Right lobe of liver (tissue), 6 donors: ENCODE measurements around the gene FBXW5. TPM values are rescaled to one million over a fixed set of nuclear protein-coding genes. Genes with fewer than 3 reads are reported as not detected.
A peak's percentile ranks its signal among the peaks of the same experiment; 100 is the strongest.

Experiments used
- ATAC-seq, 4 donors: fragments of 200-7000 bp; cut with Tn5 transposase; one replicate each; pipeline ENCODE4 v1.9.1; 2020; ENCODE audit warnings: mild to moderate bottlenecking in 4 of 4, moderate library complexity in 4 of 4
- DNase-seq, 3 donors: peaks; one replicate each; pipeline ENCODE4 v3.0.0-alpha.2; 2020
- H3K27ac ChIP-seq, 3 donors: fragments of 200-600 bp; one replicate each; pipeline ENCODE4 v1.8.0; 2022
- H3K27me3 ChIP-seq, 2 donors: fragments of 200-600 bp; one replicate each; pipeline ENCODE4 v1.8.0; 2022
- H3K36me3 ChIP-seq, 4 donors: fragments of 200-600 bp; sonication (generic) in 1 of 4; one replicate each; pipeline versions ENCODE4 v1.5.1 to v1.8.0; 2017 to 2022; ENCODE audit warnings: control low read depth in 1 of 4
- H3K4me1 ChIP-seq, 4 donors: fragments of 200-600 bp; sonication (generic) in 1 of 4; one replicate each; pipeline versions ENCODE4 v1.5.1 to v1.8.0; 2017 to 2022; ENCODE audit warnings: control low read depth in 1 of 4
- H3K4me3 ChIP-seq, 3 donors: fragments of 200-600 bp; one replicate each; pipeline ENCODE4 v1.8.0; 2022
- H3K9me3 ChIP-seq, 4 donors: fragments of 200-600 bp; sonication (generic) in 1 of 4; one replicate each; pipeline versions ENCODE4 v1.5.1 to v1.8.0; 2017 to 2022; ENCODE audit warnings: control low read depth in 1 of 4
- POLR2A ChIP-seq: fragments of 450-650 bp; IDR thresholded peaks from one replicate; pipeline ENCODE4 v1.6.1; 2017; ENCODE audit warnings: antibody characterized with exemption, mild to moderate bottlenecking
- WGBS: methylation state at CpG from one replicate; pipeline ENCODE4 v1.1.6; 2018; ENCODE audit warnings: low coverage, low lambda C conversion rate; ENCODE audit not compliant: insufficient coverage; ENCODE audit errors: missing lambda C conversion rate; 5-methylcytosine and 5-hydroxymethylcytosine counted together
- intact Hi-C, 2 donors: fragments of 100-400 bp; cut with DNase I; formaldehyde crosslinking; loops; one replicate each; pipeline versions ENCODE4 v1.11.2 to v1.14.1; 2022
- total RNA-seq, 6 experiments: library from RNA; depleted of rRNA in 2 of 6; stranded (reverse); fragments of >200 nt in 2 of 6; fragmentation: NEBNext Ultra II Directional in 3 of 6; extraction: Animal tissue kit (Norgen Biotek cat#: 25700) in 3 of 6; gene quantifications; one replicate each; pipeline versions ENCODE4 v1.1.0 to v1.2.4, GENCODE V29; 2016 to 2023
- TF ChIP-seq, protein P1 (sequence below), 4 donors: fragments of 200-600 bp in 3 of 4; fragments of 450-650 bp in 1 of 4; IDR thresholded peaks; one replicate each; pipeline versions ENCODE4 v1.5.1 to v1.8.0; 2016 to 2022; ENCODE audit warnings: antibody characterized with exemption in 4 of 4, mild to moderate bottlenecking in 2 of 4
- donor health status: DM: no; HTN: yes; CAD: no.
- donor health status: DM: no; HTN: no; CAD: no.
- donor health status: DM: no; HTN: no; CAD: no.
- donor health status: DM: no; HTN: yes; CAD: no.
- donor health status: DM: no; HTN: yes; CAD: no.

Gene FBXW5
- total RNA-seq, 6 experiments from 2014 or later: 84.0 to 290 (median 97.4) TPM

DNA sequence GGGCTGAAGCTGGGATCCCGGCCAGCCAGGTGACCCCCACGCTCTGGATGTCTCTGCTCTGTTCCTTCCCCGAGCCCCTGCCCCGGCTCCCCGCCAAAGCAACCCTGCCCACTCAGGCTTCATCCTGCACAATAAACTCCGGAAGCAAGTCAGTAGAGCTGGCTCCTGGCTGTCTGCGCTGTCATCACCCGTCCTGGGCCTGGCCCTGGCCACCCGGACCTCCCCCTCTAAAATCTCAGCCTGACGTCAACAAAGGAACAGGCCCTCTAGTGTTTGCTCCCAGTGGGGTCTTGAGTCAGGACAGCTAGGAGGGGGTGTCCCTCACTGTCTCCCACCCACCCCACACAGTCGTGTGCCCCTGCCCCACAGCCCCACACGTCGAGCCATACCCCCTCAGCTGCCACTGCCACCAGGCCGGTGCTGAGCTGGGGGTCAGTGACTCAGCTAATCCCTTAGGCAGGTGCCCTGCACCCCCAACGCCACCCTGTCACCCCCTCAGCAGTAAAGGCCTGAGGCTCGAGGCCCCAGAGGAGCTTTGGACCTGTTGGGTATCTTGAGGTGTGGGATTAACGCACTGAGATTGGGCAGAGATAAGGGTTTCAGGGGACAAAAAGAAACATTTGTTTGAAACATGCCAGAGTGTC is 37.2 kb upstream of the FBXW5 start:
- intact Hi-C loops: no loop called here
- no peak overlapping the region for H3K27ac ChIP-seq
- 84% methylated on average over 8 of the region's 17 CpGs for WGBS

DNA sequence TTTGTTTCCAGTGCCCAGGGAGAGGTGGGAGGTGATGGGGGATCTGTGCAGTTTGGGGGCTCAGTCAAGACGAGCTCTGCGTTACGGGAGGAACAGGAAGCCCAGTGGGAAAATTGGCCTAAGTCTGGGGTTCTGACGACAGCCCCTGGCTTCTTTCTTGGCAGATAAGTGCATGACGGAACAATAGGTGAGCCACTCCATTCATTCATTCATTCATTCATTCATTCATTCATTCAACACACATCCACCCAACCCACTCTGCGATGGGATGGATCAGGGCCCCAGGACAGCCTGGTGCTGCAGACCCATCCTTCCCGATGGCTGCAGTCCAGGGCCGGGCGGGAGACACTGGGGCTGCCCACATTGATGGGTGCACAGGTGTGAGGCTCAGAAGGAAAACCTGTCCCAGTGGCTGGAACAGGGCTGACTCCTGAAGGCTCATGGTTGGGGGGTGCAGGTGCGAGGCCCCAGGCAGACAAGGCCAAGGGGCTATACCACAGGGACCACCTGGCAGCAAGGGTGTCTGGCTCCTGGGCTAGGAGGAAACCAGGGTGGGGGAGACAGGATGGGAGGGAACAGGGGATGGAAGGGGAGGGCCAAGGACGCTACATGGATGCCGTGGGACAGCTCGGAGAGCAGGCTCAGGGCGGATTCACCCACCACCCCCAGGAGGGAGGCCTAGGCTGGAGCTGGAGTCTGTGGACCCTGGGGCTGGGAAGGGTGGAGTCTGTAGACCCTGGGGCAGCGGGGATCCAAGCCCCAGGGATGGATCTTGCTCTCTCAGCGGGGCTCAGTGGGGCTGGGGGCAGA is 36.3 kb upstream of the FBXW5 start:
- Histone ChIP-seq H3K9me3 (no peaks in the 10 kb centered on the region), H3K36me3 (no peaks in the 10 kb centered on the region), H3K27ac (no peak overlapping the region), H3K4me1 (no peaks in the 10 kb centered on the region), H3K4me3 (no peak overlapping the region), H3K27me3 (no peaks in the 10 kb centered on the region)
- intact Hi-C loops: no loop called here
- ATAC-seq (no peak), DNase-seq (no peak)
- WGBS: 84% methylated on average over 5 of the region's 16 CpGs
- TF ChIP-seq, protein P1, sequence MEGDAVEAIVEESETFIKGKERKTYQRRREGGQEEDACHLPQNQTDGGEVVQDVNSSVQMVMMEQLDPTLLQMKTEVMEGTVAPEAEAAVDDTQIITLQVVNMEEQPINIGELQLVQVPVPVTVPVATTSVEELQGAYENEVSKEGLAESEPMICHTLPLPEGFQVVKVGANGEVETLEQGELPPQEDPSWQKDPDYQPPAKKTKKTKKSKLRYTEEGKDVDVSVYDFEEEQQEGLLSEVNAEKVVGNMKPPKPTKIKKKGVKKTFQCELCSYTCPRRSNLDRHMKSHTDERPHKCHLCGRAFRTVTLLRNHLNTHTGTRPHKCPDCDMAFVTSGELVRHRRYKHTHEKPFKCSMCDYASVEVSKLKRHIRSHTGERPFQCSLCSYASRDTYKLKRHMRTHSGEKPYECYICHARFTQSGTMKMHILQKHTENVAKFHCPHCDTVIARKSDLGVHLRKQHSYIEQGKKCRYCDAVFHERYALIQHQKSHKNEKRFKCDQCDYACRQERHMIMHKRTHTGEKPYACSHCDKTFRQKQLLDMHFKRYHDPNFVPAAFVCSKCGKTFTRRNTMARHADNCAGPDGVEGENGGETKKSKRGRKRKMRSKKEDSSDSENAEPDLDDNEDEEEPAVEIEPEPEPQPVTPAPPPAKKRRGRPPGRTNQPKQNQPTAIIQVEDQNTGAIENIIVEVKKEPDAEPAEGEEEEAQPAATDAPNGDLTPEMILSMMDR (IDR thresholded peaks at IDR 0.05): no peak
- TF ChIP-seq POLR2A: no peak

More for the DNA sequence above, 37.2 kb upstream of the FBXW5 start:
- no peaks in the 10 kb centered on the region for H3K27me3 ChIP-seq
- no peaks in the 10 kb centered on the region for H3K4me1 ChIP-seq
- no peak for TF ChIP-seq POLR2A
- TF ChIP-seq, protein P1 (IDR thresholded peaks at IDR 0.05): no peak
- H3K9me3 ChIP-seq: no peaks in the 10 kb centered on the region
- H3K4me3 ChIP-seq: no peak overlapping the region
- ATAC-seq (peak; percentile 35 to 61 (median 56)), DNase-seq (no peak)
- no peaks in the 10 kb centered on the region for H3K36me3 ChIP-seq

DNA sequence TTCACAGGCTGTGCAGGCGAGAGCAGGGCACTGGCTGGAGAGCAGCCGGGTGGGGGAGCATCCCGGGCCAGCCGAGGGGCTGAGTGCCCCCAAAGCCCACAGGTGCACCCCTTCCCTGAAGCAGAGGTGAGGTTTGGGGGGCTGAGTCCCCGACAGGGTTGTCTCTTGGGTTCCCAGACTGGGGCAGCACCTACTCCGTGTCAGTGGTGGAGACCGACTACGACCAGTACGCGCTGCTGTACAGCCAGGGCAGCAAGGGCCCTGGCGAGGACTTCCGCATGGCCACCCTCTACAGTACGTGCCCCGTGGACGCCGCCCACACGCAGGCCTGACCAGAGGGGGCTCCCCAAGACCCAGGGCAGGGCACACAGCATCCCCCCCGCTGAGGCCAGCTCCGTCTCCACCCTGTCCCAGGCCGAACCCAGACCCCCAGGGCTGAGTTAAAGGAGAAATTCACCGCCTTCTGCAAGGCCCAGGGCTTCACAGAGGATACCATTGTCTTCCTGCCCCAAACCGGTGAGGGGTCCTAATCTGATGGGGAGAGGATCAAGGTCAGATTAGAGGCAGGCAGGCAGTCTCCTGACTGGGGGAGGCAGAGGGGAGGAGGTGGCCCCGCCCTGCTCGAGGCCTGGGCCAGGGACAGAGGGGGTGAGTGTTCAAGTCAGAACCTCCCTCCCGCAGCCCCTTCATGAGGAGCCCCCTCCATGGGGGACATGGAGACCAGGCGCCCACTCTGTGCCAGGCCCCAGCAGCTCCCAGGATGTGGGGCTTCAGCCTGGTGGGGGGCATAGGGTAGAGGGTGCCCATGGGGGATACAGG is 35.4 kb upstream of the FBXW5 start:
- no peaks in the 10 kb centered on the region for H3K27me3 ChIP-seq
- H3K9me3 ChIP-seq: no peaks in the 10 kb centered on the region
- 0% methylated on average over 1 of the region's 26 CpGs for WGBS
- no peak overlapping the region for H3K27ac ChIP-seq
- H3K36me3 ChIP-seq: no peaks in the 10 kb centered on the region
- DNase-seq (no peak), ATAC-seq (no peak)
- no peaks in the 10 kb centered on the region for H3K4me1 ChIP-seq
- no peak overlapping the region for H3K4me3 ChIP-seq
- intact Hi-C loops: no loop called here
- no peak for TF ChIP-seq POLR2A
- TF ChIP-seq, protein P1 (IDR thresholded peaks at IDR 0.05): no peak

DNA sequence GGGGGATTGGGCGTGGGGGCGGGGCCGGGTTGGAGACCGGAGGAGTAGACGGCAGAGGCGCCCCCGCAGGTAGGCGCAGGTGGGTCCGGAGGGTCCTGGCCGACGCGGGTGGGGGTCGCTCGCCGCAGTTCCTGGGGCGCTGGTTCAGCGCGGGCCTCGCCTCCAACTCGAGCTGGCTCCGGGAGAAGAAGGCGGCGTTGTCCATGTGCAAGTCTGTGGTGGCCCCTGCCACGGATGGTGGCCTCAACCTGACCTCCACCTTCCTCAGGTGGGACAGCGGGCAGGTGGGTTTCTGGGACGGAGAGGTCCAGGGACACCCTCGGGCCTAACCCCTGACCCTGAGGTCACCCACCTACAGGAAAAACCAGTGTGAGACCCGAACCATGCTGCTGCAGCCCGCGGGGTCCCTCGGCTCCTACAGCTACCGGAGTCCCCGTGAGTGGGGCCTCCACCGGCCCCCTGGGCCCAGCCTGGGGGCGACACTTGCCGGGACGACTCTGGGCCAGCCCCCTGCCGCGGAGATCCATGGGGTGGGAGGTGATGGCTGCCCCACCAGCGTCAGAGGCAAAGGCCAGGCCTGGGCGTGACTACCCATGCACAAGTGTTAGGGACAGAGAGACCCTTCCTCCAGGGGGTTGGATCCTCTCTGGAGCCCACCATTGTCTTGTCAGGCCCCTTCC is 34.5 kb upstream of the FBXW5 start:
- Histone ChIP-seq H3K4me1 (no peaks in the 10 kb centered on the region), H3K9me3 (no peaks in the 10 kb centered on the region), H3K27ac (no peak overlapping the region), H3K36me3 (no peaks in the 10 kb centered on the region), H3K4me3 (no peak overlapping the region), H3K27me3 (no peaks in the 10 kb centered on the region)
- intact Hi-C loops: no loop called here
- 11% methylated on average over 6 of the region's 41 CpGs for WGBS
- TF ChIP-seq, protein P1 (IDR thresholded peaks at IDR 0.05): no peak
- no peak for TF ChIP-seq POLR2A
- DNase-seq (no peak), ATAC-seq (no peak)
